Measurements from ENCODE around the gene STK11.
"Not testable (repeated sequence)": the region's sequence is repeated elsewhere in the genome, so short reads cannot be mapped to it uniquely, and the experiment has no call there.

Gene STK11

GRCh38 chr19:1169411-1169791 lies 36.2 kb upstream of the STK11 start:
- no peak for DNase-seq

- DNase-seq, result no peak
Measured at GRCh38 chr19:1169921-1170885, 35.4 kb upstream of the STK11 start.

DNA sequence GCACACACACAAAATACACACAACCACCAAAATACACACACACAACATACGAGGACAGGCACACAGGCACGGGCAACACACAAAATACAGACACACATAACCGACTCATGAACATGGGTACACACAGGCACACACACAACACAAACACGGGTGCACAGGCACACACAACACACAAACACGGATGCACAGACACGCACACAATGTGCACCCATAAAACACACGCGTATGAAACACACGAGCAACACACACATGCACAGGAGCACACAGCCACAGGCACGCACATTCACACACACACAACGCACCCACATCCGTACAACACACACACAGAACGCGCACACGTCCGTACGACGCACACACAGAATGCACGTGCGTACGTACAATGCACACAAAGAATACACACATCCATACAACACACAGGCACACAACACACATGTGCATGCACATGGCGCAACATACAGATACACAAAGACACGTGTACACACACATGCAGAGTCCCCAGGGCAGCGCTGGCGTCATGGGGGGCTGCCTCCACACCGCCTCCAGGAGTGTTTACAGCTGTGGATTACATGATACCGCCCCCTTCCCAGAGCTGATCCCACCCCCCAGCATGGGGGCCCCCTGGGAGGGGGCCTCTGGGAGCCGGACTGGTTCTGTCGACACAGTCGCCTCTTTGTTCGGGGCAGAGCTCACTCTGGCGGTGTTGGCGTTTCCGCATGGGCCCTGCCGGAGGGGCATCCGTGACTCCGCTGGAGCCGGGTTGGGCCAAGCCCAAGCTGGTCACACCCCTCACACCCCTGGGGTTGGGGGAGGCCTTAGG lies 34.4 kb upstream of the STK11 start:
- no peak for DNase-seq

- DNase-seq, result peak; percentile 32
Measured at GRCh38 chr19:1171755-1172352, 33.7 kb upstream of the STK11 start.

- no peak for DNase-seq
Measured at GRCh38 chr19:1172353-1173158, 33.0 kb upstream of the STK11 start.

DNA sequence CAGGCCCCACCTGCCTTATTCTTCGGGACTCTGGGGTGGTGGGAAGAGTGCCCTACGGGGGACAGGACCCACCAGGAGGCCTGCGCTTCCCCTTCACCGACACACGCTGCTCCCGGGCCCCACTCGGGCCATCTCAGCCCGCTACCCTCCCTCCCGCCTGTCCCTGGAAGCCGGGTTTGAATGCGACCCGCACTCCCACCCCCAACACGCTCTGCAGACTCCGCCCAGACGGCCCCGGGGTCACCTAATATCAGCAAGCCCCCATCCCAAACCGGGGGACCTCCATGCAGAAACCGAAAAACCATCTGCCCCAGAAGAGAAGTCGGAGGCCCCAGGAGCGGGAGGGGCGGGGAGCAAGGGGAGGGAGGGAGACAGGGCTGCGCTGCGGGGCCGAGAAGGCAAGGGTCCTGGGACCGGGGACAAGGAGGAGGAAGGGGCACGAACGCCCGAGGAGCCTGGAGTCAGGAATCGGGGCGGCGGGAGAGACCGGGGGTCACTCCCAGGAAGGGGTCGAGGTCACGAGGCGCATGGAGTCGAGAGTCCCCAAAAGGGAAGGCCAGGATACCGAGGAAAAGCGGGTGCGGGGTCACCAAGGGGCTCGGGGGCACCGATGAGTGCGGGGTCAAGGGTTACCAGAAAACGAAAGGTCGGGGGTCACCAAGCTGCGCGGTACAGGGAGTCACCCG lies 32.3 kb upstream of the STK11 start:
- DNase-seq, result no peak

- DNase-seq, result peak; percentile 55
Measured at GRCh38 chr19:1173845-1174809, 31.5 kb upstream of the STK11 start, which contains the start of gene SBNO2. Gene SBNO2 (minus strand): TSS chr19:1174268. CDS start chr19:1154276, 19,992 bp downstream.

DNA sequence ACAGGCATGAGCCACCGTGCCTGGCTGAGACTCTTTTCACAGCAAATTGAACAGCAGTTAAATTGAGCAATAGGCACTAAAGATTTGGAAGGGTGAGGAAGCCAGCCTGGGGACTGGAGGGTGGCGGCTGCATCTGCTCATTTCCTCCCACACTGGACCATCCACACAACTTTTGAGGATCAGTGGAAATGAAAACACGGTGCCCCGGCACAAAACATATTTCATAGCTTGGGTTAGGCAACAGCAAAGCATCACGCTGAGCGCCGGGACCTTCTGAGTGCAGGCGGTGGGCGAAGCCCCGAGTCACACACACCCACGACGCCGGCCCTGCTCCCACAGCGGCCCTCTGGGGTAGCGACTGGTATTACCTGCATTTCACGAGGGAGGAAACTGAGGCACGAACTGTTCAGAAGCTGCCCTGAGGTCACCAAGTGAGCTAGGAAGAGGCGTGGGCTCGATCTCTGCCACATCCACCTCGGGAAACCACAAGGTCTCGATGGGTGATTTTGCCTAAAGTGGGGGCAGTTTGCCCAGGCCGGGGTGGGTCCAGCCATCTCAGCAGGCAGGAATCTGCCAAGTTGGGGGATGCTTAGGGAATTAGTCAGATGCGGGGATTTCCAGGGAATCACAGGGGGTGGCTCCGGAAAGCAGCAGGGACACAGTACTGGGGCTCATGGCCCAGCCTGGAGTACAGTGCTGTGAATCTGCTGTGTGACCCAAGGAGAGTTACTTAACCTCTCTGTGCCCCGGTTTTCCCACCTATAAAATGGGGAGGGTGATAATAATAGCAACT lies 28.1 kb upstream of the STK11 start:
- DNase-seq, result peak; percentile 97

DNA sequence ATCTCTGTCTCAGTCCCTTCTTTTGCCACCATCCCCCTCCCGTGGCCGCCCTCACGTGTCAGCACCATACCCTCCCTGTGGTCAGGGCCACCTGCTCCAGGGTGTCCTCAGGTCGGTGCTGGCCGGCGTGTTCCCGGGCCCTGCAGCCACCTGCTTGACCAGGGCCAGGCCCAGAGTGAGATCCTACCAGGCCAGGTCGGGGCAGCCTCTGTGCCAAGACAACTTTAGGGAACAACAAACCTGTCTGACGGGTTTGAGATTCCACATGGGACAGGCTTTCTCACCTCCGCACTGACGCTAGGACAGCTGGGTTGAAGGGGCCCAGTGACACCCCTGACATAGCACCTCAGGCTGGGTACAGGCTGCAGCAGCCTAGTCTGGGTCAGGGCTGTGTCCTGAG lies 24.0 kb upstream of the STK11 start:
- DNase-seq, result no peak

- DNase-seq, result no peak
Measured at GRCh38 chr19:1182068-1182467, 23.5 kb upstream of the STK11 start.

DNA sequence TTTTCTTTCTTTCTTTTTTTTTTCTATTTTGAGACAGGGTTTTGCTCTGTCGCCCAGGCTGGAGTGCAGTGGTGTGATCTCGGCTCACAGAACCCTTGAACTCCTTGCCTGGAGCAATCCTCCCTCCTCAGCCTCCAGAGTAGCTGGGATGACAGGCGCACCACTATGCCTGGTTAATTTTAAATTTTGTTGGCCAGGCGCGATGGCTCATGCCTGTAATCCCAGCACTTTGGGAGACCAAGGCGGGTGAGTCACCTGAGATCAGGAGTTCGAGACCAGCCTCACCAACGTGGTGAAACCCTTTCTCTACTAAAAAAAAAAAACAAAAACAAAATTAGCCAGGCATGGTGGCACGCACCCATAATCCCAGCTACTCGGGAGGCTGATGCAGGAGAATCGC lies 22.9 kb upstream of the STK11 start:
- no peak for DNase-seq

DNA sequence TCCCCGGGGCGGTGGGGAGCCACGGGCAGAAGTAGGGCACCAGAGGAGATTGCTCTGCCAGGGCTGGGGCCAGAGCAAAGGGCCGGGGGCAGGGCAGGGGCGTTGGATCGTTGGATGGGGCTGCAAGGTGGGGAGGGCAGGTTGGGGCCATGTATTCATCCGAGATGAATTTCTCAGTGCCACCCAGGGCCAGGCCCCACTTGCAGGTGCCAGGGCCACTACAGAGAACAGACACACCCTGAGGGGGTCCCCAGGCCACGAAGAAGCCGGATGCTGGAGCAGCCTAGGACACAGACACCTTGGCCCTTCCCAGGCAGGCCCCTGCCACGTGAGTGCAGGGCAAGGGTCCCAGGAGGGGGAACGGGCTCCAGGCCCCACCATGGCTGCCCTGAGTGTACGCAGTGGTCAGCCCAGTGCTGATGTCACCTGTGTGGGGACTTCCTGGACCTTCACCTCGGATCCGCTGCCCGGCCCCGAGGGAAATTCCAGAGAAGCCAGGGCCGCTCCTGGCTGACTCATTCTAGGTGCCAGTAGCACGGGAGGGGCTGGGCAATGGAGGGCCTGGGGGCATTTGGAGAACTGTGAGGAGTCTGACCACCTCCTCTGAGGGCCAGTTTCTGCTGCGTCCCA lies 21.9 kb upstream of the STK11 start:
- peak; percentile 57 for DNase-seq

DNA sequence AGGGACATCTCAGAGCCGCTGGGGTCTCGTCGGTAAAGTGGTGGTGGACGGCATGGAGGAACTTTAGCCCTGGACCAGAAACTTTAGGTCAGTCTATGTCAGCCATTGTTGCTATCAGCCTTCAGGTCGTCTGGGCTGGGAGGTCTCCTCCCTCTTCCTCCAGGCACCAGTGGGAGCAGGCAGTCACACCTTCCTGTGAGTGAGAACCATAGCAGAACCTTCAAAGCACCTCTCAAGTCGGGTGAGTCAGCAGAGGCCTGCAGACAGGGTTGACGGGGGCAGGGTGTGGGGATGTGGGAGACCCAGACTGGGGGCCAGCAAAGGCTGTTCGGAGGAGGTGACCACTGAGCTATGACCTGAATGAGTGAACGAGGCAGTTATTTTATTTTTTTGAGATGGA lies 16.2 kb upstream of the STK11 start:
- DNase-seq, result peak; percentile 90

DNA sequence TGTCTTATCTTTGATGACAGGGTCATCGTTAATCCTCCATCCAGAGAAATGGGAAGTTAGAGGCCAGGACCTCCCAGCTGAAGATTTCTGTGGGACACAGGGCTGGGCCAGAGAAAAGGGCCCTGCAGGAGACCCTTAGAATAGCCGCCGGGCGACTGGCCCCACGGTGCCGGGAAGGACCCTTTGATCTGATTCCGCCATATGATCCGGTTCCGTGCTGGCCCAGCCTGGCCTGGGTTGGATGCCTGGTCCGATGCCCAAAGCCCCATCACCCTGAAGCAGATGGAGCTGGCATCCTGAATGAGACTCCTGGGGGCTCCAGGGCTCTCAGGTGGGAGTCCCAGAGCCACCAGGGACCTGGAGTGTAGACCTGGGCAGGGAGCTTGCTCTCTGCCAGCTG lies 6.0 kb upstream of the STK11 start:
- no peak for DNase-seq

DNA sequence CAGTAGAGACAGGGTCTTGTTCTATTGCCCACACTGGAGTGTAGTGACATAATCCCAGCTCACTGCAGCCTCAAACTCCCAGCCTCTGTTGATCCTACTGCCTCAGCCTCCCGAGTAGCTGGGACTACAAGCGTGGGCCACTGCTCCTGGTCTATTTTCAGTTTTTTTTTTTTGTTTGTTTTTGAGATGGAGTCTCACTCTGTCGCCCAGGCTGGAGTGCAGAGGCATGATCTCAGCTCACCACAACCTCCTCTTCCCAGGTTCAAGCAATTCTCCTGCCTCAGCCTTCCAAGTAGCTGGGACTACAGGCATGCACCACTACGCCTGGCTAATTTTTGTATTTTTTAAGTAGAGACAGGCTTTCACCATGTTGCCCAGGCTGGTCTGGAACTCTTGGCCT lies 5.0 kb upstream of the STK11 start:
- DNase-seq, result not testable (repeated sequence)

GRCh38 chr19:1206150-1206863 lies 729 bp downstream of the STK11 start:
- no peak for DNase-seq

GRCh38 chr19:1206864-1207450 lies 1.4 kb downstream of the STK11 start:
- DNase-seq, result peak; percentile 76

GRCh38 chr19:1208830-1209229 lies 3.3 kb downstream of the STK11 start:
- DNase-seq, result not testable (repeated sequence)
